ENCODE results near the gene EPHB1. TPM values are rescaled to one million over a fixed set of nuclear protein-coding genes. Genes with fewer than 3 reads are reported as not detected.

Gene EPHB1
- total and polyA plus RNA-seq, 2 of the 13 experiments (the other 11 are each of a cell fraction or from before 2014, with no cell fraction given): 0.07 to 0.21 TPM

DNA sequence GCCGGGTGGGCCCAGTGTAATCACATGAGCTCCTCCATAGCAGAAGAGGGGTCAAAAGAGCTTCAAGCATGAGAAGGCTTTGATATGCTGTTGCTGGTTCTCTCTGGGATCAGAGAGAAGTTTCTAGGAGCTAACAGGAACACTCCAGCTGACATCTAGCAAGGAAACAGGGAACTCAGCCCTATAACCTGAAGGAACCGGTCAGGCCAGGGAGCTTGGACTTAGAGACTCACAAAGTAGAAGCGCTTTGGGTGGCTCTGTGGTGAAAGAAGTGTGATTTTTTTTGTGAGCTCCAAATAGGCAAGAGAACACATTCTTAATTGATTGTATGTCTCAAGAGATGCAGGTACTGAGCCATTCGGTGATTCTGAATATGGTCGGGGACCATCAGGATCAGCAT lies 26.2 kb upstream of the EPHB1 start:
- no peak for ATAC-seq
- WGBS (ENCODE audit: low lambda C conversion rate): 40% methylated on average over 5 of the region's 5 CpGs

More for the DNA sequence above, 26.2 kb upstream of the EPHB1 start:
- Histone ChIP-seq H4K20me1 (ENCODE audit: insufficient read depth, low read length) (no peaks in the 10 kb centered on the region), H3K9ac (ENCODE audit: insufficient read depth, low read depth, low read length) (no peak overlapping the region), H3K4me1 (ENCODE audit: insufficient read depth, low read length) (peaks cover 6% of the 10 kb centered on the region), H3K27me3 (ENCODE audit: control insufficient read depth in 1 of 2, insufficient read depth in 2 of 2, low read length in 2 of 2) (peaks cover 0 to 15% of the 10 kb centered on the region in 2 experiments; a peak in 1 of 5 replicates), H3K4me2 (ENCODE audit: low read depth, low read length) (no peak overlapping the region), H3K27ac (ENCODE audit: extremely low read length, insufficient read depth, low read length) (no peak overlapping the region), H3K4me3 (replicated peaks in 1 of 3; ENCODE audit: insufficient read depth in 1 of 3, low read depth in 2 of 3, low read length in 3 of 3) (no peak overlapping the region), H3K36me3 (replicated peaks in 1 of 2; ENCODE audit: control insufficient read depth in 1 of 2, insufficient read depth in 2 of 2, low read length in 2 of 2) (no peaks in the 10 kb centered on the region), H3K9me3 (ENCODE audit: low read length) (no peaks in the 10 kb centered on the region), H2AFZ (ENCODE audit: low read length) (no peak overlapping the region), H3K79me2 (ENCODE audit: insufficient read depth, low read length) (no peaks in the 10 kb centered on the region)
- no peak for TF ChIP-seq ZNF382 (CRISPR knock-in tag; IDR thresholded peaks at IDR 0.05; ENCODE audit: borderline replicate concordance)
- no peak for TF ChIP-seq SNRNP70 (IDR thresholded peaks at IDR 0.05; ENCODE audit: low read depth, low read length)
- TF ChIP-seq ARHGAP35 (CRISPR knock-in tag; IDR thresholded peaks at IDR 0.05; ENCODE audit: borderline replicate concordance): no peak
- TF ChIP-seq, protein P1, sequence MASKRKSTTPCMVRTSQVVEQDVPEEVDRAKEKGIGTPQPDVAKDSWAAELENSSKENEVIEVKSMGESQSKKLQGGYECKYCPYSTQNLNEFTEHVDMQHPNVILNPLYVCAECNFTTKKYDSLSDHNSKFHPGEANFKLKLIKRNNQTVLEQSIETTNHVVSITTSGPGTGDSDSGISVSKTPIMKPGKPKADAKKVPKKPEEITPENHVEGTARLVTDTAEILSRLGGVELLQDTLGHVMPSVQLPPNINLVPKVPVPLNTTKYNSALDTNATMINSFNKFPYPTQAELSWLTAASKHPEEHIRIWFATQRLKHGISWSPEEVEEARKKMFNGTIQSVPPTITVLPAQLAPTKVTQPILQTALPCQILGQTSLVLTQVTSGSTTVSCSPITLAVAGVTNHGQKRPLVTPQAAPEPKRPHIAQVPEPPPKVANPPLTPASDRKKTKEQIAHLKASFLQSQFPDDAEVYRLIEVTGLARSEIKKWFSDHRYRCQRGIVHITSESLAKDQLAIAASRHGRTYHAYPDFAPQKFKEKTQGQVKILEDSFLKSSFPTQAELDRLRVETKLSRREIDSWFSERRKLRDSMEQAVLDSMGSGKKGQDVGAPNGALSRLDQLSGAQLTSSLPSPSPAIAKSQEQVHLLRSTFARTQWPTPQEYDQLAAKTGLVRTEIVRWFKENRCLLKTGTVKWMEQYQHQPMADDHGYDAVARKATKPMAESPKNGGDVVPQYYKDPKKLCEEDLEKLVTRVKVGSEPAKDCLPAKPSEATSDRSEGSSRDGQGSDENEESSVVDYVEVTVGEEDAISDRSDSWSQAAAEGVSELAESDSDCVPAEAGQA (IDR thresholded peaks at IDR 0.05; ENCODE audit: low read depth): no peak
- TF ChIP-seq, protein P1 (CRISPR knock-in tag; IDR thresholded peaks at IDR 0.05; ENCODE audit: borderline replicate concordance): no peak
- TF ChIP-seq ZSCAN22 (CRISPR knock-in tag; IDR thresholded peaks at IDR 0.05): no peak
- no peak for TF ChIP-seq KDM3A (CRISPR knock-in tag; IDR thresholded peaks at IDR 0.05; ENCODE audit: low read depth)
- TF ChIP-seq BORCS8-MEF2B (CRISPR knock-in tag; IDR thresholded peaks at IDR 0.05): no peak
- no peak for TF ChIP-seq ZNF619 (CRISPR knock-in tag; IDR thresholded peaks at IDR 0.05)
- TF ChIP-seq ZNF20 (CRISPR knock-in tag; IDR thresholded peaks at IDR 0.05): no peak
- CTCF ChIA-PET (ENCODE audit: low intra/inter-chr PET ratio, low total read pairs): no interaction called here
- DNase-seq (ENCODE audit: low spot score) (no peak), FAIRE-seq (no peak)
- POLR2A ChIA-PET: no interaction called here
- BruUV-seq (replicated peaks): no TSS peak
- intact Hi-C loops (cut with micrococcal nuclease; ENCODE audit: unreplicated experiment) (no loop called here), in situ Hi-C loops (cut with HindIII; ENCODE audit: extremely low pct_ligation_motif_present, low pct_unique_long_range_greater_than_20kb) (no loop called here)
